K562 (cell line): Measurements from ENCODE around the gene DZIP1. TPM values are rescaled to one million over a fixed set of nuclear protein-coding genes. Genes with fewer than 3 reads are reported as not detected.
A peak's percentile ranks its signal among the peaks of the same experiment; 100 is the strongest.

Experiments used
- REST ChIP-seq, 2 experiments: fragments of 450-650 bp; formaldehyde crosslinking in 1 of 2; IDR thresholded peaks; 2 replicates each; pipeline versions ENCODE4 v1.4.0 to v1.6.1; 2014 to 2020; ENCODE audit warnings: mild to moderate bottlenecking in 2 of 2, borderline replicate concordance in 1 of 2, low read depth in 1 of 2
- polyA plus RNA-seq, 8 experiments: library from polyadenylated mRNA; depleted of rRNA in 4 of 8; stranded (reverse) in 5 of 8; unstranded in 3 of 8; fragments of >200 nt; fragmentation: Nextera tagmentation in 2 of 8; fragmentation: Illumina TruSeq in 1 of 8; extraction: Ambion mirVana in 2 of 8; extraction: Trizol in 1 of 8; gene quantifications; 2 replicates each; pipeline versions ENCODE4 v1.2.1 to v1.2.3, GENCODE V29; 2011 to 2014; ENCODE audit warnings: inconsistent platforms in 1 of 8, missing spikeins in 1 of 8
- total RNA-seq, 7 experiments: library from RNA; depleted of rRNA in 6 of 7; stranded (reverse); fragments of >200 nt in 6 of 7; fragmentation: Illumina TruSeq in 2 of 7; extraction: Trizol in 2 of 7; gene quantifications; 2 replicates each; pipeline versions ENCODE4 v1.2.1 to v1.2.3, GENCODE V29; 2011 to 2021; ENCODE audit warnings: low replicate concordance in 1 of 7

DZIP1 gene
- total and polyA plus RNA-seq, 9 of the 15 experiments (the other 6 are each of a cell fraction or from before 2014, with no cell fraction given): 0.07 TPM; not detected in 8

- TF ChIP-seq REST (IDR thresholded peaks at IDR 0.05; ENCODE audit: borderline replicate concordance) (0 out of 2 replicates have a peak, but pooled peaks have one; percentile 18), REST (CRISPR knock-in tag; IDR thresholded peaks at IDR 0.05; ENCODE audit: low read depth) (no peak)
These were observed 107.8 kb downstream of the DZIP1 start (continued) for GRCh38 chr13:95536632-95537241.
